NCI-H2196 (cell line): ENCODE data around the gene ROCK2.

ENCODE experiments used
- DNase-seq: peaks from one replicate; lab custom pipeline; 2025; ENCODE audit not compliant: unreplicated experiment; lab: John Stamatoyannopoulos, UW

ROCK2 gene

GRCh38 chr2:11312770-11313471 is 31.5 kb downstream of the ROCK2 start:
- DNase-seq = no peak

DNA sequence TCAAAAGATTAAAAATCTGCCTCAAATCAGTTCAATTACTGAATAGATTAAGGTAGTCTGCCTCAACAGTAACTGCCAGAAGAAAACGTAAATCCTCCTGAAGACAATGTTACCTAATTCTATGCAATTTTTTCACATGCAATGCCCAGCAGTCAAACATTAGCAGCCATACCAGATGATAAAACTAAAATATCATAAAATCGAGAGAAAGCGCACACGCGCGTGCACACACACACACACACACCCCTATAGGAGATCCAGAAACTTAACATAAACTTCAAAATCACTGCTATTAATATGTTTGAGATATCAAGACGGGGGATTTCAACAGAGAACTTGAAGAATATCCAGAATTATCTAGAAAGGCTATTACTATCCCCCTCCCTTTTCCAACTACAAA is 32.9 kb downstream of the ROCK2 start:
- no peak for DNase-seq

- DNase-seq = no peak
These were observed 34.2 kb downstream of the ROCK2 start for GRCh38 chr2:11310212-11310611.

DNA sequence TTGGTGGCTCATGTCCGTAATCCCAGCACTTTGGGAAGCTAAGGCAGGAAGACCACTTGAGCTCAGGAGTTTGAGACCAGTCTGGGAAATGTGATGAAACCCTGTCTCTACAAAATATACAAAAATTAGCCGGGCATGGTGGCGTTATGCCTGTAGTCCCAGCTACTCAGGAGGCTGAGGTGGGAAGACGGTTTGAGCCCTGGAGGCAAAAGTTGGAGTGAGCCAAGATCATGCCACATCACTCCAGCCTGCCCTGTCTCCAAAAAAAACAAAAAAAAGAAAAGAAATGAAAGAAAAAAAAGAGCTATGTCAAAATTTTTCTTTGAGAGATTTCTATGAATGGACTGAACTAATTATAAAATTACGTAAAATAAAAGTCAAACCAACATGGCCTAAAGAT is 34.7 kb downstream of the ROCK2 start:
- DNase-seq = no peak

DNA sequence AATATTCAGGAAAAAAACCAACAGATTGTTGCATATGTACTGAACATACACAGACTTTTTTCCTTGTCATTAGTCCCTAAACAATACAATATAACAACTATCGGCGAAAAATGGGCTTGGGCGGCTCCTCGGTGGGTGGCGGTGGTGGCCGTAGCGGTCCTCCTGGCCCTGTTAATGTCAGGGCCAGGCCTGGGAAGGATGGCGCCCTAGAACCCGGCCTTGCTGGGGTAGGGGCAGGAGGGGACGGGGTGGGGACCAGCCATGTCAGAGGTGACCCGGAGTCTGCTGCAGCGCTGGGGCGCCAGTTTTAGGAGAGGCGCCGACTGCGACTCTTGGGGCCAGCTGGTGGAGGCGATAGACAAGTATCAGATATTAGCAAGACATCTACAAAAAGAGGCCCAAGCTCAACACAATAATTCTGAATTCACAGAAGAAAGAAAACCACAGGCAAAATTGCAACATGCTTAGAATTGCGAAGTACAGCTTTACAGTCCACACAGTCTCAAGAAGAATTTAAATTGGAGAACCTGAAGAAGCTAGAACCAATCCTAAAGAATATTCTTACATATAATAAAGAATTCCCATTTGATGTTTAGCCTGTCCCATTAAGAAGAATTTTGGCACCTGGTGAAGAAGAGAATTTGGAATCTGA is 36.5 kb downstream of the ROCK2 start:
- no peak for DNase-seq

DNA sequence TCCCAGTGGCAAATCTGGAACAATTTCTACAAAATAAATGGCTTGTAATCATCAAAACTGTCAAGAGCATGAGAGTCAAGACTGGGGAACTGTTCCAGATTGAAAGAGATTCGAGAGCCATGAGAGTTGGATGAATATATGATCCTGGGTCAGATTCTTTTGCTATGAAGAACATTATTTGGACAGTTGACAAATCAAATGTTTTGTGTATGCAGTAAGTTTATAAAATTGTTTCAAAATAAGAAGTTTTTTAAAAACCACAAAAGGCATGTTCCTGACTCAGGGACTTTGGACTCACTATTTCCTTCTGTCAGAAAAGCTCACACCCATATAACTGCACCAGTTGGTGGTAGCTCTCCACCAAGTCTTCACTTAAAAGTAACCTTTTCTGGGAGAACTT is 38.5 kb downstream of the ROCK2 start:
- no peak for DNase-seq

DNA sequence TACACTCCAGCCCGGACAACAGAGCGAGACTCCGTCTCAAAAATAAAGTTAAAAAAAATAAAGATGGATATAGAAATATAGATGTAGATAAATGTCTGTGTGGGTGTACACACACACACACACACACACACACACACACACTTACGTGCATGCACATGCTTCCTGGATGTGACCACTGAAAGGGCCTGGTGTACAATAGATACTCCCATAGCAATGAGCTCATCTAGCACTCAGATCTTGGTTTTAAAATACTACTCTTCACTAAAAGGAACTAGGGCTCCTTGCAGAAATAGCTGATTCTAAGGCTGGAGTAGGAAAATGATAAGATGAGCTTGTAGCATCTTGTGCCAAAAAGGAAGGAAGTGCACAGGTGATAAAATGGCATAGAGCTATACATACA is 39.1 kb downstream of the ROCK2 start:
- DNase-seq = no peak

- no peak for DNase-seq
These were observed 40.0 kb downstream of the ROCK2 start for GRCh38 chr2:11304476-11304875.

DNA sequence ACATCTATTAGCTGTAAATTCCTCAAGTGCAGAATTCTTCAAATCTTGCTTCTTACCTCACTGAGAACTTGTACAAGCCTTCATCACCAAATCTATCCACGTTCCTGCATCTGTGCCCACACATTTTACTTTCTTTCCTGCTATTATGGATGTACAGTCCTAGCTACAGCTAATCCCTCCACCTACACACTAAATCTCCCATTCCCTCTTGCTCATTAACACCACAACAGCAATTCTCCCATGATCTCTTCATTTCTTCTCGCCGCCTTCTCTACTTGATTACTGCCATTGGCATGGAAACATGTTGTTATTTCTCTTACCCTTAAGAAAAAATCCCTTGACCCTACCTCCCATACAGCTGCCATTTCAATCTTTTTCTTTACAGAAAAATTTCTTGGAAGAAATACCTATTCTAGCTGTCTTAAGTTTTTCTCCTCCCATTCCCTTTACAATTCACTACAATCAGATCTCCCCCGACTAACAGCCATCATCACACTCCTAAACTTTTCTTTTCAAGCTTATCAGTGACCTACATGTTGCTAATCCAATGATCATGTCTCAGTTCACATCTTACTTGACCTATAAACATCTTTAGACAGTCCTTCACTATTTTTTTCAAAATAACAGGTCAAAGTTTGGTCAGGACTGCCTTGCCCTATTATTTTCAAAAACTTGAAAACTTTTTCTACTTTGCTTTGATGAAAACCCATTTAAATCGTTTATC is 41.0 kb downstream of the ROCK2 start:
- no peak for DNase-seq

DNA sequence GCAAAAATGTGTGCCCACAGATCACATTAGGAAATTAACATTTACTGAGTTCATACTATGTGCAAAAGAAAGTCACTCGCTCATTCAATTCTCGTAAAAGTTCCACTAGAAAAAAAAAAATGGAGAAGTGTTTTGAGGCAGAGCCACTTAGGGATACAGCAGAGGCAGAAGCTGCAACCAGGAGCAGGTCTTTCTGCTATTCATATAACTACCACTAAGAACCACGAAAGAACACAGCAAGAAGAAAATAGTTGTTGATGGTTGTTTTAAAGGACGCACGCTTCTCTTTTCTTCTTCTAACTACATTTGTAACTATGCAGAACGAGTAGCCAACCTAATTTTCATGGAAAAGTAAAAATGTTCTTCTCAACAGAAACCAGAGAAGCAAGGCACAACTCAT is 45.0 kb downstream of the ROCK2 start:
- DNase-seq = no peak

GRCh38 chr2:11298592-11298991 is 45.8 kb downstream of the ROCK2 start:
- DNase-seq = no peak

- DNase-seq = no peak
These were observed 48.0 kb downstream of the ROCK2 start for GRCh38 chr2:11296401-11296800.

DNA sequence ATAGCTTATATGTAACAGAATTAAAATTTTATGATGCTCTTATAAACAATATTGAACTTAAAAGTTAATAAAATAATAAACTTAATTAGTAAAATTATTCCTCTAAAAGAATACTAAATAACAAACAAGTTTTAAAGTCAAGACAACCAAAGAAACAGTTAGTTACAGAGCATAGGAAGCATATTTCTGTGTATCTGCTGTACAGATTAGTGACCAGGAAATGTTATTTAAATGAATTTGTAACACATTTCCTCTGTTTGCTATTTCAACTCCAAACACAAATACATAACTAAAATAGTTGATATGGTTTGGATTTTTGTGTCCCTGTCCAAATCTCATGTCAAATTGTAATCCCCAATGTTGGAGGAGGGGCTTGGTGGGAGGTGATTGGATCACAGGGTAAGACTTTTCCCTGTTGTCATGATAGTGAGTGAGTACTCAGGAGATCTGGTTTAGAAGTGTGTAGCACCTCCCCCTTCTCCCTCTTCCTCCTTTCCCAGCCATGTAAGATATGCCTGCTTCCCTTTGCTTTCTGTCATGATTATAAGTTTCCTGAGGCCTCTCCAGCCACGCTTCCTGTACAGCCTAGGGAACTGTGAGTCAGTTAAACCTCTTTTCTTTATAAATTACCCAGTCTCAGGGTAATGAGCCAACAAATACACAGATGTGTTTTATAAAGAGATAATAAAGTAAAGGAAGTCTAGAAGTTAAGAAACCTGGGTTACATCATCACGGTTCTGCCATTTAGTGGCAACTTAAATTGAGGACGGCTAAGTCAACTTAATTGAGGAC is 51.8 kb downstream of the ROCK2 start:
- no peak for DNase-seq

DNA sequence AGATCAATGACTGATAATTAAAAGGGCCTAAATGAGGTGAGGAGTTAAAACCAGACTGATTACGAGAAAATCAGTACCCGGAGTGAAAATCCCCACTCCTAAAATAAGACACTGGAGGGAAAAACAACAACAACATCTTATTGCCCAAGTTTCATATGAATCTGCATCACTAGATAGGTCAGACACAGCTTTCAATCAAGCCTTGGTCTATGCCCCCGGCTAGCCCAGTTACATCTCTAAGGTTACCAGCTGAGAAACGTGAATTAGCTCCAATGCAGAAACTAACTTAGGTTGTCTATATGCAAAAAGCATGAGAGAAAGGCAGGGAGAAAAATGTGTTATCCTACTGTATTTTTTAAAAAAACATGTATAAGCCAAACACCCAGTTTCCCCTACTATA is 53.7 kb downstream of the ROCK2 start:
- DNase-seq = no peak

DNA sequence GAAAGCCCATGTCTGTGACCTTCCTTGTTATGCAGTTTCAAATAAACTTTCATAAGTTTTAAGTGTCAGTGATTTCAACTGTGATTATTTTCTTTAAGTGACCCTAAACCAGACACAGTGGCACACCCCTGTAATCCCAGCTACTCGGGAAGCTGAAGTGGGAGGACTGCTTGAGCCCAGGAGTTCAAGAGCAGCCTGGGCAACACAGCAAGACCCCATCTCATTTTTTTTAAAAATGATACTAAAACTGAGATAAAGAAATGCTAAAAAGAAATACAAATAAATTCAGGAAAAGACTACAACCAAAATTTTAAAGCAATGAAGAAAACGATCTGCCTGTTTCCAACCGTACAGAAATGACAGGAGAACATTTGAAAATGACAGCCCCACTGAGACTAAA is 54.2 kb downstream of the ROCK2 start:
- no peak for DNase-seq

DNA sequence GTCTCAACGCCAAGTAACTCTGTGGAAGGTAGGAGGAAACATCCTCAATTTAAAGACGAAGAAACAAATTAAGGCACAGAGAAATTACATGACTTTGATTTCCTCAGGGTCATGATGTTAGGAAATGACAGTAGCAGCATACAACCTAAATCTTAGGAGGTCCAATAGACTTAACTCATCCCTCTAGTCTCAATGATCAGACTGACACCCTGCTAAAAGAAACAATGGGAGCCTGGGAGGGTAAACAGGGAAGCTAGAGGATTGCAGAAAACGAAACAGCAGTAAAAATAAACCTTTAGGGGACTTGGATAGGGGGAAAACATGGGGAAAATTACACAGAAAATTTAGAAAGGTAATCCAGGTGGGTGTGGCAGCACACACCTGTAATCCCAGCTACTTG is 56.0 kb downstream of the ROCK2 start:
- DNase-seq = no peak

DNA sequence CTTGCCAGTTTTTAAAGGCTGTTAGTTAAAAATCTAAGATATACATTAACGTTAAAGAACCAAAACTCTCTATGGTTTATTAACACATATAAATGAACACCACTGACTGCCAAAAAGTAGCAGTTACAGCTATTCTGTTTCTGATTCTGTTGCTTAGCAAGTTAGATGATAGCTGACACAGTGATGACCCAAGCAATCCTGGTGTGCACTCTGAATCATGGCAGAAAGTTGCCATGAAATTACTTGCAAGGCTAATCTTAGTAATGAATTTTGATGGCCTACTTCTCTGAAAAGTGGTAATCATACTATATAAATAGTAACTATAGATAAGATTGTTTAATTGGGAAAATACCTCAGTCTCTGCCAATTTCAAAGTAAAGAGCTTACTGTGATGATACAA is 57.7 kb downstream of the ROCK2 start:
- no peak for DNase-seq

GRCh38 chr2:11286323-11286722 is 58.1 kb downstream of the ROCK2 start:
- no peak for DNase-seq

- no peak for DNase-seq
These were observed 58.9 kb downstream of the ROCK2 start for GRCh38 chr2:11285499-11285898.

DNA sequence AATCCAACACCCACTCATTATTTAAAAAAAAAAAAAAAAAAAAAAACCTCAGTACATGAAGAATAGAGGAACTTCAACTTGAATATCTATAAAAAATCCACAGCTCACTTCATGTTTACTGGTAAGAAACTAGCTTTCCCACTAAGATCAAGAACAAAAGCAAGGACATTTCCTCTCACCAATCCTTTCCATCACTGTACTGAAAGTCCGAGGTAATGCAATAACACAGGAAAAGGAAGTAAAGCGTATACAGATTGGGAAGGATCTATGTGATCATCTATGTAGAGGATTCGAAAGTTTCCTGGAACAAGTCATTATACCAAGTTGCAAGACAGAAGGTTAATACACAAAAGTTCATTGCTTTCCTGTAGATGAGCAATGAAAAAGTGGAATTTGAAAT is 63.2 kb downstream of the ROCK2 start:
- DNase-seq = no peak

DNA sequence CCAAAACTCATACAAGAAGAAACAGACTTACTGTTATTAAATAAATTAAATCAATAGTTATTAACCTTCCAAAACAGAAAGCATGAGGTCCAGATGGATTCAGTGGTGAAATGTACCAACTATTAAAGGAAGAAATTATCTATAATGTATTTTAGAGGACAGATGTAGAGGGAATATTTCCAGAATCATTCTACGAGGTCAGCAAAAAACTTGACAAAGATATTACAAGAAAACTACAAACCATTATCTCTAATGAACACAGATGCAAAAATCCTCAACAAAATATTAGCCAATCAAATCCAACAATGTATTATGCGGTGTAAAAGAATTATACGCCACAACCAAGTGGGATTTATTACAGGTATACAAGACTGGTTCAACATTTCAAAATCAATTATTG is 63.7 kb downstream of the ROCK2 start:
- no peak for DNase-seq

GRCh38 chr2:11279398-11279797 is 65.0 kb downstream of the ROCK2 start:
- DNase-seq = no peak
